ENCODE results near the gene BAIAP2. TPM values are rescaled to one million over a fixed set of nuclear protein-coding genes. Genes with fewer than 3 reads are reported as not detected.
A peak's percentile ranks its signal among the peaks of the same experiment; 100 is the strongest.

The BAIAP2 gene
- total and polyA plus RNA-seq, 2 donors = 11.8 to 41.5 TPM

DNA sequence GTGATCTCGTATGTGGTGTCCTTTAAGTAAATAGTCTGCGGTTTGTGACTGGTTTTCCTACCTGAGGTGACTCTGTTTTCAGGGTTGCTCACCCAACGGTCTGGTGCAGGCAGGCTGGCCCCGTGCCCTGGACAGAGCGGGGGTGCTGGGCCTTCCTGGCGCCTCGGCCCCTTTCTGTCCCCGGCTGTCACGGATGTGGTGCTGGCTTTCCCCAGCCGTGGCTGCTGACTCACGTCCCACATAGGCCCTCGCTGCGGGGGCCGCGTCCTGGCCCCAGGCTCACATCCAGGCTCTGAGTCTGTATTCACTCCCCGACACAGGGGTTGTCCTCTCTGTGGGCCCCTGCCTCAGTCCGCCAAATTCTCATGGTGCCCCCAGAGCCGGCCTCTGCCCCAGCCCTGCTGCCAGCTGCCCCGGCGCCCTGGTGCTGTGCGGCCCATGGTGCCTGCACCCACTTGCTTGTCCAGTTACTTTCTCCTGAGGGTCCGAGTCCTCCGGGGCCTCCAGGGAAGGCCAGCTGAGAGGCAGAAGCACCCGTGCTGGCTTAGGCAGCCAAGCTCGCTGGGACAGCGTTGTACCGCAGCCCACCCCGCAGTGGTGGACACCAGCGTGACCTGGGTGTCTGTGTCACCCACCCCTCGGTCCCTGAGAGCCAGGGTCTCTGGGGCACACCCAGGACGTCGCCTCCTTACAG, 37.4 kb upstream of the BAIAP2 start:
- Histone ChIP-seq H3K27ac (ENCODE audit: low read depth) (no peak overlapping the region), H3K4me1 (ENCODE audit: insufficient read depth) (no peaks in the 10 kb centered on the region), H3K4me3 (ENCODE audit: low read depth, low read length) (no peak overlapping the region), H3K36me3 (ENCODE audit: insufficient read depth) (peaks cover 13% of the 10 kb centered on the region)
- DNase-seq (ENCODE audit: extremely low spot score) = no peak
- 92% methylated on average over 32 of the region's 32 CpGs for WGBS

DNA sequence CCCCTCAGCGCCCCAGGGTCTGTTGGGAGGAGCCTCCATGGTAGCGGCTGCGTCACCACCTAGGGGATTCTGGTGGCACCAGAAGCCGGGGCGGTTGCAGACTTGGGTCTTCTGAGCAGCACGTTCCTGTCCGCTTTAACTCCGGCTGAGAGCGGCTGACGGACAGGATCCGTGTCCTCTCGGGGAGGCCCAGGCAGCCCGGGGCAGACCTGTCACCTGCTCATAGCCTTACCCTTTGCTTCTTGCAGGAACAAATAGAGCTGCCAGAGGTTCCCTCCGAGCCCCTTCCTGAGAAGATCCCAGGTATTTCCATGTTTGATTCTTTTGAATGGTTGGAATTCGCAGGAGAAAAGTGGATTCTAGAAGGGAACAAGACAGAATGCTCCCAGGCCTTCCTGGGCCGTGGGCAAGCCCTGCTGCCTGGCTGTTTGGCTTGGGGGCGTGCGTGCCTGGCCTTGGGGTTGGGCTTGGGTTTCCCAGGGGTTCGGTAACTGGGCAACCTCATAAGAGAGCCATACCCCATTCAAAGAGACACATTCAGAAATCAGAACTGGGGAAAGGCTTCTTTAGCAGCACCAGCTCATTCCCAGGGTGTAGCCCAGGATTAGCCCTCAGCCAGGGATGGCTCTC, 36.7 kb upstream of the BAIAP2 start:
- 93% methylated on average over 19 of the region's 19 CpGs for WGBS
- no peak for DNase-seq (ENCODE audit: extremely low spot score)
- peaks cover 13% of the 10 kb centered on the region for H3K36me3 ChIP-seq (ENCODE audit: insufficient read depth)
- no peak overlapping the region for H3K27ac ChIP-seq (ENCODE audit: low read depth)
- no peaks in the 10 kb centered on the region for H3K4me1 ChIP-seq (ENCODE audit: insufficient read depth)
- H3K4me3 ChIP-seq (ENCODE audit: low read depth, low read length) = no peak overlapping the region

DNA sequence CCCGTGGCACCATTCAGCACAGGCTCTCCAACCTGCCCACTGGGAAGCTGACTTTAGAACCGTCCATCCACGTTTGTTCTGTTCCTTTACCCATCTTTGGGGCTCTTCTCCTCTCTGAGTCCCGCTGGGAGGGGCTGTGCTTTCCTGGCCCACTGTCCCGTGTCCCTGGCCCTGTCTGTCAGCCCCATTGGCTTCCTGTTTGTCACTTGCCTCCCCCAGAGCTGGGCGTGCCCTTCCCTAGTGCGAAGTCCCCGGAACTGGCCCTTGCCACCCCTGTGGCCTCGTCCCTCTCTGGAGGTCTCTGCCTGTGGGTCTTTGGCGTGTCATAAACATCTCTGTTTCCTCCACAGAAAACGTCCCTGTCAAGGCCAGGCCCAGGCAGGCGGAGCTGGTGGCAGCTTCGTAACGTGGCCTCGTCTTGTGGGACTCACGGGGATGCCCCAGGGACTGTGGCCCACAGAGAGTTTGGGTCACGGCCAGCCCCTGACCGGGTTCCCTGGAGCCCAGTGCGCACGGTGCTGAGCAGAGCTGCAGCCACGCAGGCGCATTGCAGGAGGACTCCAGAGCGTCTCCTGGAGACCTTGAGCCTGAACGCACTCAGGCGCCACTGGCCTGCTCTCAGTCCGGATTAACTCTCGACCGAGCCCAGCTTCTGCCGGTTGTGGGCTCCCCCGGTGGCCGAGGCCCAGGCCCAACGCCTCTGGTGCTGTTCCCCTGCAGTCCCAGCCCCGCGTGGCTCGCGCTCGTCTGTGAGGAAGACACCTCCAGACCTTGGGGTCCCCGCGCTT, 36.0 kb upstream of the BAIAP2 start:
- Histone ChIP-seq H3K36me3 (ENCODE audit: insufficient read depth) (peaks cover 13% of the 10 kb centered on the region), H3K4me3 (ENCODE audit: low read depth, low read length) (no peak overlapping the region), H3K4me1 (ENCODE audit: insufficient read depth) (peaks cover 1% of the 10 kb centered on the region), H3K27ac (ENCODE audit: low read depth) (no peak overlapping the region)
- 87% methylated on average over 39 of the region's 39 CpGs for WGBS
- no peak for DNase-seq (ENCODE audit: extremely low spot score)

DNA sequence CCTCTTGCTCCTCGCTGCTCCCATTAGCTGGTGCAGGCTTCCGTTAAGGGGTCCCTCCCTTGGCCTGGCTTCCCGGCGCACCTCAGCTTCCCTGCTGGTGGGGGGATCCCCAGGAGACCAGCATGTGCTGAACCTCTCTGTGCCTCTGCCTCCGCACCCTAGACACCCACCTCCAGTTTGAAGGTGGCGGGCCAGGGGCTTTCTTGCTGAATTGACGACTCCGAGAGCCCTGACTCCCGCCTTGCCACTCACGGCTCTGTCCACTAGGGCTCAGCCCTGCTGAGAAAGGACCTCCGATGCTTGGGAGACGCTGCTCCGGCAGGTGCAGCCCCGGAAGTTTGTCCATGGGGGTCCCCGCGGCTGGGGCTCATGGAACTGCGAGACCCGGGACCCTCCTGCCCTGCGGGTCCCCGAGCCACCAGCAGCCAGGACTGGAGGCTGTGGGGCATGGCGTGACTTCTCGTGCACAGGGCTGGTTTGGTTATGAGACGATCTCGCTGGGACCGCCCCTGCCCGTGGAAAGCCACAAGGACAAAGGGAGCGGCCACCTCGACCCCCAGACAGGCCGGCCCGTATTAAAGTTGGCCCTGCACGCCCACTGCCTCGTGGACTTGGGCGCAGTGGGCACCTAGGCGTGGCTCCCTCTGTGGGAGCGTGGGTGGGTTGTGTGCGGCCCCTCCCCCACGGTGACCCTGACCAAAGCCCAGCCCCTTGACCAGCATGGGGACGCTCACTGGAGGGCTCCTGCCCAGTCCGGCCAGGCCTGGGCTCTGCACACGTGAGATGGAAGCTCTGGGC, 35.2 kb upstream of the BAIAP2 start:
- DNase-seq (ENCODE audit: extremely low spot score) = no peak
- Histone ChIP-seq H3K36me3 (ENCODE audit: insufficient read depth) (peaks cover 13% of the 10 kb centered on the region), H3K4me1 (ENCODE audit: insufficient read depth) (peaks cover 2% of the 10 kb centered on the region), H3K27ac (ENCODE audit: low read depth) (no peak overlapping the region), H3K4me3 (ENCODE audit: low read depth, low read length) (no peak overlapping the region)
- 91% methylated on average over 40 of the region's 40 CpGs for WGBS

DNA sequence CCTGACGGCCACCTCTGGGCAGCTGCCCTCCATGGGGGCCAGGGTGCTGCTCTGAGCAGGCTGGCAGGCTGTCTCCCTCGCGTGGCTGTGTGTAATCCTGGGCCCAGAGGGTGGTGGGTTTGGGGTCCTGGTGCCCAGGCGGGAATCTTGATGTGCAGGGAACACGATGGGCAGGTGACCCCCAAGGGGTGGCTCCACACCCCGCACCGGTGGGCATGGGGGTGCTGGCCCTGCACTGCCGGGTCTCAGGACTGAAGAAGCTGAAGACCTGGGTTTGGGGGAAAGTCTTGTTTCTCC, 34.7 kb upstream of the BAIAP2 start:
- no peak overlapping the region for H3K27ac ChIP-seq (ENCODE audit: low read depth)
- H3K4me3 ChIP-seq (ENCODE audit: low read depth, low read length) = no peak overlapping the region
- 90% methylated on average over 8 of the region's 8 CpGs for WGBS
- H3K4me1 ChIP-seq (ENCODE audit: insufficient read depth) = peaks cover 2% of the 10 kb centered on the region
- peaks cover 10% of the 10 kb centered on the region for H3K36me3 ChIP-seq (ENCODE audit: insufficient read depth)
- no peak for DNase-seq (ENCODE audit: extremely low spot score)

DNA sequence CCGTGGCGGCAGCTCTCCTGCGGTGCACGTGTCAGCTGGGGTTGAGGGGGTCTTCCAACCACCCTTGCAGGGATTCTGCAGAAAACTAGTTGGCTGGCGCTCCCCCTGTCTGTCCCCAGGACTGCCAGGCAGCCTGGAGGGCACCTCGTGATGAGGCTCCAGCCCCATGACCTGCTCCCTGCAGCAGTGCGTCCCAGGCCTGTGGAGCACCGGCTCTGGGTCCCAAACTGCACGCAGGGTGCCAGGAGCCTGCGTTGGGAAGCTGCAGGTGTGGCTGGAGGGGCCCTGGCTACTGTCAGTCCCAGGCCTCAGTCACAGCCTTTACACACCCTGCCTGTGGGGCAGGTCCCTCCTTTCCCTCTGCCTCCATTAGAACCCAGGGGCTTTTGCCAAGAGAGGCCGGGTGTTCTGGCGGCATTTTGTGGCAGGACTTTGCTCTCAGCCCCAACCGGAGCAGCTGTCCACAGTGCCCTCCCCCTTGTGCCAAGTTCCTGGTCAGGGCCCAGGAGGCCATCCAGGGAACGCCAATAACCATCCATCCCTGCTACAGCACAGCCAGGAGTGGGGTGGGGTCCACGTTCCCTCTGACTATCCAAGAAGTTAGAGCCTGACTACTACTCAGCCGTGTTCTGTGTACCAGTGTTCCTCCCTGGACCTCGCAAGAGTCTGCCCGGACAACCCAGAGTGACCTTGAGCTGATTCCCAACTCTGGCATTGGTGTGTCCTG, 34.2 kb upstream of the BAIAP2 start:
- H3K4me3 ChIP-seq (ENCODE audit: low read depth, low read length) = no peak overlapping the region
- no peak overlapping the region for H3K27ac ChIP-seq (ENCODE audit: low read depth)
- peaks cover 2% of the 10 kb centered on the region for H3K4me1 ChIP-seq (ENCODE audit: insufficient read depth)
- H3K36me3 ChIP-seq (ENCODE audit: insufficient read depth) = peaks cover 10% of the 10 kb centered on the region
- no peak for DNase-seq (ENCODE audit: extremely low spot score)
- WGBS = 78% methylated on average over 18 of the region's 18 CpGs

DNA sequence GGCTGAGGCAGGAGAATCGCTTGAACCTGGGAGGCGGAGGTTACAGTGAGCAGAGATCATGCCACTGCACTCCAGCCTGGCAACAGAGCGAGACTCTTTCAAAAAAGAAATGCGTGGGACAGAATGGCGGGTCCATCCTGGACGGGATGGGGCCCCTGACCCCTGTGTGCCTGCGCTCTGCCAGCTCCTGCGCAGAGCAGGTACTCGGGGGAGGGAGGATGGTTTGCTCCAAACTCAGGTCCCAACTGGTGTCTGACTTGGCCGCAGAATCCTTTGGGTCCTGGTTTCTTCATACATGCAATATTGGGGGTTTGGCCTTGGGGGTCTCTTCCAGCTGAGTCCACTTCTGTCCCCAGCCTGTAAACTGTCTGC, 33.0 kb upstream of the BAIAP2 start:
- WGBS = 82% methylated on average over 10 of the region's 10 CpGs
- Histone ChIP-seq H3K4me3 (ENCODE audit: low read depth, low read length) (no peak overlapping the region), H3K27ac (ENCODE audit: low read depth) (no peak overlapping the region), H3K4me1 (ENCODE audit: insufficient read depth) (peaks cover 2% of the 10 kb centered on the region), H3K36me3 (ENCODE audit: insufficient read depth) (peaks cover 9% of the 10 kb centered on the region)
- DNase-seq (ENCODE audit: extremely low spot score) = no peak

DNA sequence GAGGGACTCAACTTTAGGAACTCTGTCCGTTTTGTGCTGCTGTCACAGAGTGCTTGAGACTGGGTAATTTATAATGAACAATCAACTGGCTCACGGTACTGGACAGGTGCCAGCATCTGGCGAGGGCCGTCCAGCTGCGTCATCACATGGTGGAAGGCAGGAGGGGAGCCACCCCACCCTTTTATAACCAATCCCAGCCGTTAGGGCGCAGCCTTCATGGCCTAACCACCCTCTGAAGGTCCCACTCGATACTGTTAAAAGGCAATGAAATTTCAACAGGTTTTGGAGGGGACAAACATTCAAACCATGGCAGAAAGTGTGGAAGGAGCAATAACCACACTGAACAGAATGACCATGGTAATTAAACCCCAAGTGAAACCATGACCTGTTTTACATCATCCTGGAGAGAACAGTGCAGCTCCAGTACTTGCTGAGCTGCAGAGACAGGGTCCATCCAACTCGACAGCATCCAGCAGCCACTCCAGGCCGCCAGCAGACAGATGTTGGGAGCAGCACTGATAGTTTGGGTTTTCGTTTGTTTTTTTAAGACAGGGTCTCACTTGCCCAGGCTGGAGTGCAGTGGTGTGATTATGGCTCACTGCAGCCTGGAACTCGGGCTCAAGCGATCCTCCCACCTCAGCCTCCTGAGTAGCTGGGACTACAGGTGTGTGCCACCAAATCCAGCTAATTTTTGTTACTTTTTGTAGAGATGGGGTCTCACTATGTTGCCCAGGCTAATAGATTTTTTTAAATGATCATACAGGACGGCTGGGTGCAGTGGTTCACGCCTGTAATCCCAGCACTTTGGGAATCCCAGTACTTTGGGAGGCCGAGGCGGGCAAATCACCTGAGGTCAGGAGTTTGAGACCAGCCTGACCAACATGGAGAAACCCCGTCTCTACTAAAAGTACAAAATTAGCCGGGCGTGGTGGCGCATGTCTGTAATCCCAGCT, 32.3 kb upstream of the BAIAP2 start:
- Histone ChIP-seq H3K4me3 (ENCODE audit: low read depth, low read length) (no peak overlapping the region), H3K4me1 (ENCODE audit: insufficient read depth) (peaks cover 2% of the 10 kb centered on the region), H3K27ac (ENCODE audit: low read depth) (no peak overlapping the region), H3K36me3 (ENCODE audit: insufficient read depth) (peaks cover 5% of the 10 kb centered on the region)
- no peak for DNase-seq (ENCODE audit: extremely low spot score)
- 44% methylated on average over 21 of the region's 21 CpGs for WGBS

DNA sequence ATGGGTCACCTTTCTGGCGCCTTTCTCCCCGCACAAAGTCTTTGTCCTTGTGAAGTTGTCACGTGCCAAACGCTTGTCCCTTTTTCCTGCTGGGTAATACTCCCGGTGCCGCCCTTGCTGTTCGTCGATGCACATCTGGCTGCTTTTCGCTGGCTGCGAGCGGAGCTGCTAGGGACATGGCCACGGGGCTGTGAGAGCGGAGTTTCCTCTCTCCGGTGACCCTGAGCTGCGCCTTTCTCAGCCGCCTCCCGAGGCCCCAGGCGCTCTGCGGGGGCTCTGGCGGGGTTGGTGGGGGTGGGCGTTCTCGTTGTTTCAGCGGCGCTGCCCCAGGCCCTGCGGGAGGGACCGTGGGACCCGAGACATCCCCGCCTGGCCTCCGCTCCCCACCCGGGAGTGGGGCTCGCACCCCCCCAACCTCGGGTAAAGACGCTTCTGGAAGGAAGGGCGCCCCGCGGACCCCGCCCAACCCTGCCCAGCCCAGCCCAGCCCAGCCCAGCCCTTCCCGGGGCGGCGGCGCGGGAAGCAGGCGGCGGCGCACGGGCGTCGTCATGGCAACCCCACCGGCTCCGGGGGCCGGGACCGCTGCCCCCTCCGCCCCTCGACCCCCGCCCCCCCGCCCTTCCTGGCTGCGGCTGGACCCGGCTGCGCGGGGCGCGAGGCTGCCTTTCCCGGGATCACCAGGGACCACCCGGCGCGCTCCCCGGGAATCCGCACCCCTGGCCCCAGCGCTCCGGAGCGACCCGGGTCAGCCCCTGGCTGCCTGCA, 31.1 kb upstream of the BAIAP2 start:
- WGBS = 3% methylated on average over 72 of the region's 72 CpGs
- peak overlapping the region; percentile 1 for H3K4me3 ChIP-seq (ENCODE audit: low read depth, low read length)
- H3K27ac ChIP-seq (ENCODE audit: low read depth) = no peak overlapping the region
- H3K4me1 ChIP-seq (ENCODE audit: insufficient read depth) = peaks cover 2% of the 10 kb centered on the region
- DNase-seq (ENCODE audit: extremely low spot score) = no peak
- H3K36me3 ChIP-seq (ENCODE audit: insufficient read depth) = no peaks in the 10 kb centered on the region

DNA sequence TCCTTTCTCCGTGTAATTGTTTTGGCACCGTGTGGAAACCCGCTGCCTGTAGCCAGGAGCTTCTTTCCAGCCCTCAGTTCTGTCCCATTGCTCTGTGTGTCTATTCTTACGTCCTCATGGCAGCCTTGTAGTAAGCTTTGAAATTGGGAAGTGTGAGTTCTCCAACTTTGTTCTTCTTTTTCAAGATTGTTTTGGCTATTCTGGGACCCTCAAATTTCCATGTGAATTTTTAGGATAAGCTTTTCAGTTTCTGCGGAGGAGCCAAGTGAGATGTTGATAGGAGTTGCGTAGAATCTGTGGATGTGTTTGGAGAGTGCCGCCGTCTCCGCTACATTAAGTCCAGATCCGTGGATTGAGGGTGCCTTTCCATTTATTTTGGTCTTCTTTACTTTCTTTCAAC, 28.1 kb upstream of the BAIAP2 start:
- WGBS = 73% methylated on average over 10 of the region's 10 CpGs
- H3K36me3 ChIP-seq (ENCODE audit: insufficient read depth) = no peaks in the 10 kb centered on the region
- no peak for DNase-seq (ENCODE audit: extremely low spot score)
- H3K4me3 ChIP-seq (ENCODE audit: low read depth, low read length) = no peak overlapping the region
- H3K27ac ChIP-seq (ENCODE audit: low read depth) = no peak overlapping the region
- H3K4me1 ChIP-seq (ENCODE audit: insufficient read depth) = peaks cover 2% of the 10 kb centered on the region

DNA sequence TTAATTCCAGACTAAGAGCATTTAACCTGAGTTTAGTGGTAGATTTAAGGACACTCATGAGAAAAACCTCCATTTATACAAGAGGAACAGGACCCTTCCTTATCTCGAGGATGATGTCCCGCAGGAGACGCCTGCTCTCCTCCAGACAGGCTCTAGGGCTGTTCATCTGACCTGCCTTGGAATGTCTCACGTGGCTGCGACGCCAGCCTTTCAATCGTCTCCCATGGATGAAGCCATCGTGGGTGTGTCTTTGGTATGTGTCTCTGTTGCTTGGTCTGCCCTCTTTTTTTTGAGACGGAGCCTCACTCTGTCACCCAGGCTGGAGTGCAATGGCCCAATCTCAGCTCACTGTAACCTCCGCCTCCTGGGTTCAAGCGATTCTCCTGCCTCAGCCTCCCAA, 26.8 kb upstream of the BAIAP2 start:
- WGBS = 71% methylated on average over 11 of the region's 11 CpGs
- peaks cover 2% of the 10 kb centered on the region for H3K4me1 ChIP-seq (ENCODE audit: insufficient read depth)
- H3K4me3 ChIP-seq (ENCODE audit: low read depth, low read length) = no peak overlapping the region
- no peak overlapping the region for H3K27ac ChIP-seq (ENCODE audit: low read depth)
- H3K36me3 ChIP-seq (ENCODE audit: insufficient read depth) = no peaks in the 10 kb centered on the region
- DNase-seq (ENCODE audit: extremely low spot score) = no peak

DNA sequence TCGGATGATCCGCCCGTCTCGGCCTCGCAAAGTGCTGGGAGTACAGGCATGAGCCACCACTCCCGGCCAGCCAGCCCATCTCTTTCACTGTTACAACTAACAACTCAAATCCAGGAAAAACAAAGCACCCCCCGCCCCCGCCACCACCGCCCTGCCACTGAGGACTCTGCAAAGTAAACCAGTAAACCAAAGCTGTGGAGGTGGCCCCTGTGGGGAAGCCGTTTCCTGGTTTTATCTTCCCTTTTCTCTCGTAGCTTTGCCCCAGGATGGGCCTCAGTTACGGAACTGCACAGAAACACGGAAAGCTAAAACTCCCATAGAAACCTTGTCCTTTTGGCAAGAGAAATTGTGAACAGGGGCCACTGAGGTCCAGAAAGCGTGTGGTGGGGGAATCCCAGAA, 25.8 kb upstream of the BAIAP2 start:
- H3K36me3 ChIP-seq (ENCODE audit: insufficient read depth) = no peaks in the 10 kb centered on the region
- H3K4me1 ChIP-seq (ENCODE audit: insufficient read depth) = no peaks in the 10 kb centered on the region
- H3K27ac ChIP-seq (ENCODE audit: low read depth) = no peak overlapping the region
- 87% methylated on average over 14 of the region's 14 CpGs for WGBS
- no peak for DNase-seq (ENCODE audit: extremely low spot score)
- H3K4me3 ChIP-seq (ENCODE audit: low read depth, low read length) = no peak overlapping the region
